Measurements from ENCODE around the gene CPA4.

The CPA4 gene

DNA sequence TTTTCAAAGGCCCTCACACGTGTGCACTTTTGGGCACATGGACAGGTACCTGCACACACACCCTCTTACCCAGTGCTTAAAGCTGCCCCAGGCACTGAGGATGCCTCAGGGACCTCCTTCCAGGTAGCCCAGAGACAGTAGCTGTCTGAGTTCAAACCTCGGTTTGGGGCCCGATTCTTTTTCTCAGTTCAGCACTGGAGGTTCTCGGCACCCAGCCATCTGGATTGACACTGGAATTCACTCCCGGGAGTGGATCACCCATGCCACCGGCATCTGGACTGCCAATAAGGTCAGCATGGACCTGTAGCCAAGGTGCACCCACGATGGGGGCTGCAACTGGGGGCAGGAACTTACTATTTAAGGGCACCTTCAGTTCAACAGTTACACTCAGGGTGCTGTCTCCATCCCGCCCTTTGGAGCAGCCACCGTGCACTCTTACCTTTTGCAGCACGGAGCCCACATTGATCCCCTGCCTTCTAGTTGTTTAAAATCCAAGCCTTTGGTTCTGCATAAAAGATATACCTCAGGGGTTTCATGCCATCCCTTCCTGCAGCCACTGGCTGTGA, 69.4 kb downstream of the CPA4 start:
- TF ChIP-seq, protein P1, sequence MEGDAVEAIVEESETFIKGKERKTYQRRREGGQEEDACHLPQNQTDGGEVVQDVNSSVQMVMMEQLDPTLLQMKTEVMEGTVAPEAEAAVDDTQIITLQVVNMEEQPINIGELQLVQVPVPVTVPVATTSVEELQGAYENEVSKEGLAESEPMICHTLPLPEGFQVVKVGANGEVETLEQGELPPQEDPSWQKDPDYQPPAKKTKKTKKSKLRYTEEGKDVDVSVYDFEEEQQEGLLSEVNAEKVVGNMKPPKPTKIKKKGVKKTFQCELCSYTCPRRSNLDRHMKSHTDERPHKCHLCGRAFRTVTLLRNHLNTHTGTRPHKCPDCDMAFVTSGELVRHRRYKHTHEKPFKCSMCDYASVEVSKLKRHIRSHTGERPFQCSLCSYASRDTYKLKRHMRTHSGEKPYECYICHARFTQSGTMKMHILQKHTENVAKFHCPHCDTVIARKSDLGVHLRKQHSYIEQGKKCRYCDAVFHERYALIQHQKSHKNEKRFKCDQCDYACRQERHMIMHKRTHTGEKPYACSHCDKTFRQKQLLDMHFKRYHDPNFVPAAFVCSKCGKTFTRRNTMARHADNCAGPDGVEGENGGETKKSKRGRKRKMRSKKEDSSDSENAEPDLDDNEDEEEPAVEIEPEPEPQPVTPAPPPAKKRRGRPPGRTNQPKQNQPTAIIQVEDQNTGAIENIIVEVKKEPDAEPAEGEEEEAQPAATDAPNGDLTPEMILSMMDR (conservative IDR thresholded peaks at IDR 0.05; ENCODE audit: low read depth): no peak
- peak overlapping the region; percentile 90 for H3K27ac ChIP-seq
- DNase-seq (ENCODE audit: low spot score): no peak
- ChIA-PET CTCF (interaction anchor here (0.6 kb wide), 1 partner anchor 118 kb away, joined by 3 read pairs; no protein-coding TSS in a partner anchor), POLR2A (ENCODE audit: low non-redundant PET) (no interaction called here)

DNA sequence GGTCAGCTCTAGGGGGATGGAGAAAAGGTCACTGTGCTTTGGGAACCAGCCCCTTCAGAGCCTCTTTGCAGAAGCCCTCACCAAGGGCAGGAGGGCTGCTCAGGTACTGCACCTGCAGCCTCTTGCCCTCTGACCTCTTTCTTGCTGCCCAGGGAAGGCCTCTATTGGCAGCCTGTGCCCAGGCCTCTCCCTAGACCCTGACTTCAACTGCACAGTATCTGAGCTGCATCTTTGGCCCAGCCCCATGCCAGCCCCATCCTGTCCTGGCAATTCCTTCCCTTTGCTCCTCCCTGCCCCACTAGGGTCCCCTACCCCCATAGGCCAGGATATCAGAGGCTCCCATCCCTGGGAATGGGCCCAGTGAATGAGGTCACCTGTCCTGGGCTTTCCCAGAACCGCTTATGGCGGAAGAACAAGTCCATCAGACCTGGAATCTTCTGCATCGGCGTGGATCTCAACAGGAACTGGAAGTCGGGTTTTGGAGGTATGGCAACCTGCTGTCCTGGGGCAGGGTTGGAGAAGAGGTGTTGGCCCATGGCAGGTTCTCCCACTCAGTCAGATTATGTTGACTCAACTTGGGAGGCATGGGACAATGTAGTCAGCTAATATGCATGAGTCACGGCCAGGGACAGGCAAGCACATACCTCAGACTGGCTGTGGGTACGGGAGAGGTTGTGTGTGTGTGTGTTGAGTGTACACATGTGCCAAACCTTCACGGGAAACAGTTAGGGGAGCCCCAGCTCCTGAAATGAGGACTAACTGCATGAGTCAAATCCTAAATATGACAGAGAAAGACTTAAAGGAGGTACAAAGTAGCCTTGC, 70.3 kb downstream of the CPA4 start:
- TF ChIP-seq, protein P1 (conservative IDR thresholded peaks at IDR 0.05; ENCODE audit: low read depth): no peak
- POLR2A ChIA-PET (ENCODE audit: low non-redundant PET): no interaction called here
- CTCF ChIA-PET: no interaction called here
- peak overlapping the region; percentile 90 for H3K27ac ChIP-seq
- DNase-seq (ENCODE audit: low spot score): peak; percentile 81

DNA sequence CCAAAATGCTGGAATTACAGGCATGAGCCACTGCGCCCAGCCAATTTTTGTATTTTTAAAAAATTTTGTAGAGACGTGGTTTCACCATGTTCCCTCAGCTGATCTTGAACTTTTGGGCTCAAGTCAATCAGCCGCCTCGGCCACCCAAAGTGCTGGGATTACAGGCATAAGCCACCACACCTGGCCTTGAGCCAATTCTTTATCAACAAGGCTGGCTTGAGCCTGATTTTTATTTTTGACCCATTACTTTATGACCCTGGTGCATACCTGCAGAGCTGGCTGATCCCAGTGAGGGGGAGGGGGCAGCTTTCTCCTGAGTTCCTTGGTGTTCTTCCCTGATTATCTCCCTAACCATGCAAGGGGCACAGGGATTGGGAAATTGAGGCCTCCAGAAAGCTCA, 71.5 kb downstream of the CPA4 start:
- ChIA-PET POLR2A (ENCODE audit: low non-redundant PET) (no interaction called here), CTCF (interaction anchor here (0.5 kb wide), 1 partner anchor 143 kb away, joined by 4 read pairs; no protein-coding TSS in a partner anchor)
- TF ChIP-seq, protein P1 (conservative IDR thresholded peaks at IDR 0.05; ENCODE audit: low read depth): no peak
- peak overlapping the region; percentile 90 for H3K27ac ChIP-seq
- no peak for DNase-seq (ENCODE audit: low spot score)

DNA sequence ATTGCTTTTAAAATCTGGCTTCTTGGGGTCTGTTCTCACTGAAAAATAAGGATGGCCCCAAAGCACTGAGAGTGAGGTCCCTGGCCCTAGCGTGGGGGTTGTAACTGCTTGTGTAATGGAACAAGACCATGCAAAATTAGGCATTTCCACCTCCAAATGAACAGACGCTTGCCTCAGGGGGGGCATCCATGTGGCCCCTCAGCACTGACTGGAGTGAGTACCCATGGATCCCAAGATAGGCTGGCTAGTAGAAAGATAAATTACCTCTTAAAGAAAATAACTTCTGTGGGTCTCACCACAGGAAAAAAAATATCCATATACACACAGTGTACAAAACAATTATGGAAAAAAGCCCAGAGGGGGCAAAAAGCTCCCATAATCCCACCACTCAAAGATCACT, 72.1 kb downstream of the CPA4 start:
- POLR2A ChIA-PET (ENCODE audit: low non-redundant PET): no interaction called here
- TF ChIP-seq, protein P1 (conservative IDR thresholded peaks at IDR 0.05; ENCODE audit: low read depth): no peak
- no peak for DNase-seq (ENCODE audit: low spot score)
- CTCF ChIA-PET: interaction anchor here (0.5 kb wide), 1 partner anchor 142 kb away, joined by 4 read pairs; no protein-coding TSS in a partner anchor
- H3K27ac ChIP-seq: peak overlapping the region; percentile 90

DNA sequence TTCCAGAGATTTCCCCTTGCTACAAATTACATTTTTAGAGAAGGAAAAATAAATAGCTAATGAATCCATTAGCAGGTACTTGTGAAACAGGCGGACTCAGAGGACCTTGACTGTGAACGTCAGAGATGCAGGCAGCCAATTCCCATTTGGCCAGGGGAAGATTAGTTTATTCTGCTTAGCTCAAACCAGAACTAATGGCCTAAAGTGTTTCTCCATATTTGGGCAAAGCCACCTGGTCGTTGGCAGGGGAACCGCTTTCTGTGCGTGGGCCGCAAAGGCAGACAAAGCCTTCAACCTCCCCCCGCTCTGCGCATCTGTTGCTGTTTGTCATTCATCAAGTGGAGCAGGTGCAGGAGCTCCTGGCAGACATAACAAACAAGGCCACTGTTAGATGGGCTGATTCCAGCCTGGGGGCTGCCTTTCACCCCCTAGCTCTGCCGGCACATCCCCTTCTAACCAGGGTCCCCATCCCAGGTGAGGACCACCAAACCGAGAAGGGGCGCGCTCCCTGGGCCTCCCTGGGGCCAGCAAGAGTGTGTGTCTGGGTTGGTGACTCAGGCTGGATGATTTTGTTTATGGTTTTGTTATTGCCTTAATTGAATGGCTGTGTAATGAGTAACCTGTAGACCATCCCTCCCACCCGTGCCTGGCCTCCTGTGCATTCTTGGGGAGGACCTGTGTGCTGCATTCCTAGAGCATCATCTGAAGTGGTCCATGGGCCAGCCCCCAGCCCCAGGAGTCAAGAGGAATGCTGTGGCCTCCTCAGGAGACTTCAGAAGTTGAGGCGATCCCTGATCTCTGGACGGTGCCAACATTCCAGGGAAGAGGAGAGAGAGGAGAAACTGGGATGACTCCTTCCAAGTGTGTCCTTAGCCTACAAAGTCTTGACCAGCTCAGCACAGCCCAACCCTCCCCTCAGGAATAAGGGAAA, 72.8 kb downstream of the CPA4 start:
- DNase-seq (ENCODE audit: low spot score): no peak
- CTCF ChIA-PET: no interaction called here
- TF ChIP-seq, protein P1 (conservative IDR thresholded peaks at IDR 0.05; ENCODE audit: low read depth): no peak

DNA sequence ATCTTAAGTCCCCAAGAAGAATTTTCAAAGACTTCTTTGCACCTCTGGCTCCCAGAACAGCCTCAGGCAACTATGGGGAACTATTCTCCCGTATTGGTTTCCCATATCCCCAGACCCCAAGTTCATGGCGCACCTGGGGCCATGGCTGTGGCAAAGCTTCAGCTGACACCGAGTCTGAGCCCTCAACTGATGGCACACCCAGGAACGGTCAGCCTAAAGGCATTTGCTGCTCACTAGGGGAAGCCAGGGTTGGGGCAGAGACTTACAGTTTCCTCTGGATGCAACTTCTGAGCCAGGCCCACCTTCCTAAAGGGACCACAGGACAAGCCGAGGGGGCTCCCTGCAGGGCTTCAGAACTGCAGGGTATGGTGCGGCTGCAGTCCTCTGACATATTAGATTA, 73.6 kb downstream of the CPA4 start:
- TF ChIP-seq, protein P1 (conservative IDR thresholded peaks at IDR 0.05; ENCODE audit: low read depth): no peak
- CTCF ChIA-PET: no interaction called here
- no peak for DNase-seq (ENCODE audit: low spot score)
- POLR2A ChIA-PET (ENCODE audit: low non-redundant PET): no interaction called here
- no peak overlapping the region; the same call in 1 of the 2 replicates for H3K27ac ChIP-seq

More for the DNA sequence above, 72.8 kb downstream of the CPA4 start:
- POLR2A ChIA-PET (ENCODE audit: low non-redundant PET): no interaction called here
- H3K27ac ChIP-seq: no peak overlapping the region; the same call in 1 of the 2 replicates

Measured in RWPE1 (cell line).